ENCODE results near the gene PHLPP2.

DNA sequence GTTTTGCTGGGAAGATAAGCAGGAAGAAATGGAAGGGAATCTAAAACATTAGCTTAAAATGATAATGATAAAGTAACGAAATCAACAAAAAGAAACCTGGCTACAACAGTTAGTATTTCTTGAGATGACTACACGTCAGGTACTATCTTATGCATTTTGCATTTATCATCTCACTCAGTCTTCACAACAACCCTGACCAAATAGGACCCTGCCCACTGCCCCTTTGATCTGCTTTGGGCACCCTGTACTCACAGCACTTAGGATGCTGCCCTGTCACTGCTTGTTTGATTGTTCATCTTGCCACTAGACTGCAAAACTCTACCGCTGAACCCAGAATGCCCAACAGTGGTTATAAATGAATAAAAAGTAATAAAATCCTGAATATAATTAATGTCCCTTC lies 53.3 kb downstream of the PHLPP2 start:
- TF ChIP-seq POLR2A (IDR thresholded peaks at IDR 0.05) = no peak
- TF ChIP-seq, protein P1, sequence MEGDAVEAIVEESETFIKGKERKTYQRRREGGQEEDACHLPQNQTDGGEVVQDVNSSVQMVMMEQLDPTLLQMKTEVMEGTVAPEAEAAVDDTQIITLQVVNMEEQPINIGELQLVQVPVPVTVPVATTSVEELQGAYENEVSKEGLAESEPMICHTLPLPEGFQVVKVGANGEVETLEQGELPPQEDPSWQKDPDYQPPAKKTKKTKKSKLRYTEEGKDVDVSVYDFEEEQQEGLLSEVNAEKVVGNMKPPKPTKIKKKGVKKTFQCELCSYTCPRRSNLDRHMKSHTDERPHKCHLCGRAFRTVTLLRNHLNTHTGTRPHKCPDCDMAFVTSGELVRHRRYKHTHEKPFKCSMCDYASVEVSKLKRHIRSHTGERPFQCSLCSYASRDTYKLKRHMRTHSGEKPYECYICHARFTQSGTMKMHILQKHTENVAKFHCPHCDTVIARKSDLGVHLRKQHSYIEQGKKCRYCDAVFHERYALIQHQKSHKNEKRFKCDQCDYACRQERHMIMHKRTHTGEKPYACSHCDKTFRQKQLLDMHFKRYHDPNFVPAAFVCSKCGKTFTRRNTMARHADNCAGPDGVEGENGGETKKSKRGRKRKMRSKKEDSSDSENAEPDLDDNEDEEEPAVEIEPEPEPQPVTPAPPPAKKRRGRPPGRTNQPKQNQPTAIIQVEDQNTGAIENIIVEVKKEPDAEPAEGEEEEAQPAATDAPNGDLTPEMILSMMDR (IDR thresholded peaks at IDR 0.05) = no peak

Data from esophagus squamous epithelium (tissue), 4 donors.